ENCODE measurements around the gene SFXN5.

DNA sequence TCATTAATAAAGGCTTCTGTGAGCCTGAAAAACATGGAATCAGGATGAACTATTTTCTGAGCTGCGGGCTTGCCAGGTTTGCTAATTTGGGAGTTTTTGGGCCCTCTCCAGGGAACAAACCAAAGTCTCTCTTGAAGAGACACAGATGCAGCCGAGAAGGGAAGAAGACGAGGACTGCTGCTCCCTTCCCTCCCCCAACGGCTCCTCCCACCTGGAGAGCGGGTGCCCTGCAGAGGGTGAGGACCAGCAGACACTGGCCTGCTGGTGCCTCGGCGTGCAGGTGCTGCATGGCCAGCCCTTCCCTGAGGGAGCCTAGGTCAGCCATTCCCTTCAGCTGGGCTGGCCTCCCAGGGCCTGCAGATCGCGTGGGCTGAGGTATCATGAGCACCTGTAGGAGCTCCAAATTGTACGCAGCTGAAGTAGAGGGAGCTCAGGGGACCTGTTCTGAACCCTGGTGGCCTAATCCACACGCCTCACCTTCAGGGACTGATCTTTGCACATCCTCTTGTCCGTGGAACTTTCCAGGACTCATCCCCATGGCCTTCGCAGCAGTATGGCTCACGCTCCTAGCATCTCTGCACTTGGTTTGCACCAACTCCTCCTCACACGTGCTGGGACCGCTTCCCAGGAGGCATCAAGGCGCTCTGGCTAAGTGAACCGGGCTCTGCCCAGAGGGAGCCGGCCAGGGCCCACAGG is 134.7 kb downstream of the SFXN5 start:
- no peak for TF ChIP-seq POLR2AphosphoS5 (IDR thresholded peaks at IDR 0.05; ENCODE audit: low read depth, low read length)
- TF ChIP-seq, protein P1, sequence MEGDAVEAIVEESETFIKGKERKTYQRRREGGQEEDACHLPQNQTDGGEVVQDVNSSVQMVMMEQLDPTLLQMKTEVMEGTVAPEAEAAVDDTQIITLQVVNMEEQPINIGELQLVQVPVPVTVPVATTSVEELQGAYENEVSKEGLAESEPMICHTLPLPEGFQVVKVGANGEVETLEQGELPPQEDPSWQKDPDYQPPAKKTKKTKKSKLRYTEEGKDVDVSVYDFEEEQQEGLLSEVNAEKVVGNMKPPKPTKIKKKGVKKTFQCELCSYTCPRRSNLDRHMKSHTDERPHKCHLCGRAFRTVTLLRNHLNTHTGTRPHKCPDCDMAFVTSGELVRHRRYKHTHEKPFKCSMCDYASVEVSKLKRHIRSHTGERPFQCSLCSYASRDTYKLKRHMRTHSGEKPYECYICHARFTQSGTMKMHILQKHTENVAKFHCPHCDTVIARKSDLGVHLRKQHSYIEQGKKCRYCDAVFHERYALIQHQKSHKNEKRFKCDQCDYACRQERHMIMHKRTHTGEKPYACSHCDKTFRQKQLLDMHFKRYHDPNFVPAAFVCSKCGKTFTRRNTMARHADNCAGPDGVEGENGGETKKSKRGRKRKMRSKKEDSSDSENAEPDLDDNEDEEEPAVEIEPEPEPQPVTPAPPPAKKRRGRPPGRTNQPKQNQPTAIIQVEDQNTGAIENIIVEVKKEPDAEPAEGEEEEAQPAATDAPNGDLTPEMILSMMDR (IDR thresholded peaks at IDR 0.05; ENCODE audit: control extremely low read depth in 1 of 3, insufficient read depth in 1 of 3, low read depth in 1 of 3, low read length in 3 of 3): no peak
- no peak for TF ChIP-seq EZH2 (IDR thresholded peaks at IDR 0.05; ENCODE audit: low read depth, low read length, severe bottlenecking)
- TF ChIP-seq SIN3A (conservative IDR thresholded peaks at IDR 0.05 in 1 of 2, IDR thresholded peaks at IDR 0.05 in 1 of 2; ENCODE audit: low read depth in 1 of 2, low read length in 2 of 2): no peak
